Right ventricle myocardium superior (tissue), 1 donor: ENCODE results near the gene CAMK2G. TPM values are rescaled to one million over a fixed set of nuclear protein-coding genes. Genes with fewer than 3 reads are reported as not detected.
"Not testable (repeated sequence)": the region's sequence is repeated elsewhere in the genome, so short reads cannot be mapped to it uniquely, and the experiment has no call there.

Source experiments
- ATAC-seq: fragments of 200-7000 bp; cut with Tn5 transposase; one replicate; pipeline ENCODE4 v1.9.1; 2020; ENCODE audit warnings: mild to moderate bottlenecking; ENCODE audit not compliant: poor library complexity
- DNase-seq: peaks from one replicate; pipeline ENCODE4 v3.0.0-alpha.2; 2020
- intact Hi-C: fragments of 100-400 bp; cut with DNase I; formaldehyde crosslinking; loops from one replicate; pipeline ENCODE4 v1.11.2; 2022
- long read RNA-seq: library from polyadenylated mRNA; unstranded; transcript quantifications from one replicate; pipeline ENCODE4 v2.0.0, GENCODE V29; 2021
- total RNA-seq: library from RNA; stranded (reverse); fragmentation: NEBNext Ultra II Directional; extraction: Animal tissue kit (Norgen Biotek cat#: 25700); gene quantifications from one replicate; pipeline ENCODE4 v1.2.1, GENCODE V29; 2021
- donor health status: DM: no; HTN: yes; CAD: no; lungs with severe emphysema.

Gene CAMK2G
- 11.2 TPM for total RNA-seq
- long read RNA-seq, partial matches to known transcripts: 5 of 26 reads
- long read RNA-seq, other reads (novel, unspliced or antisense): 13 of 26 reads

DNA sequence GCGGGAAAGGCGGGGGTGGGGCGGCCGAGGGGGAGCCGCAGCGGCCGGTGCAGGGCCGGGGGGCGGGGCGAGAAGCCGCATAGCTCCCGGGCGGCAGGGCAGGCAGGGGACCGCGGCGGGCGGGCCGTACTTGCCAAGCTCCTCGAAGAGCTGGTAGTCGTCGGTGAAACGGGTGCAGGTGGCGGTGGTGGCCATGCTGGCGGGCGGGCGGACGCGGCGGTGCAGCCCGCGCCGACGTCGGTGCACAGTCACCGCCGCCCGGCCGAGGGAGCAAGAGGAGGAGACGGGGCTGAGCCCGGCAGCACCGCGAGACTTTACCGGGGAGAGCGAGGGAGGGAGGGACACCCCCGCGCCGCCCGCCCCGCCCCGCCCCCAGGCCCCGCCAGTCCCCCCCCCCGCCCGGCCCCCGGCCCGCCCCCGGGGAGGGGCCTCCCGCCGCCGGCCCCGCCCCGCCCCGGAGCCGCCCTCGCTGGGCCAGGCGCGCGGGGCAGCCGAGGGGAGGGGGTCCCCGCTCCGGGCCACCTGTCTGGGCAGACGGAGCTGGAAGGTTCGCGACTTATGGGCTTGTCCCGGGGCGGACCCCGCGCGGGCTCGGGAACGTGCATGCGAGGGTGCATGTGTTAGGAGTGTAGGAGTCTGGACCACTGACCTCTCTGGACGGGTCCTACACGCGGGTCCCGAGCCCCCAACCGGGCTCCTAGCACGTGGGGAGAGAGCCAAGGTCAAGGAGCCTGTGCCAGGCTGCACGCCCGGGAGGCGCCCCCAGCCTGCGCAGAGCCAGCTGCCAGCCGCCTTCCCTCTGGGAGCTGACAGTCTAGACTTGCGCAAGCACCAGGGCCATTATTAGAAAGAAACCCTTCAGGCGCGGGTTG, at the start of gene CAMK2G:
Gene CAMK2G, minus strand, starts transcription at position 289 of the 872 bp plus-strand sequence. Its CDS starts 94 bp downstream, at position 195.
- intact Hi-C loops: no loop called here
- ATAC-seq: peak; percentile 90
- peak; percentile 92 for DNase-seq

GRCh38 chr10:73922864-73923133, 48.4 kb upstream of the CAMK2G start:
- intact Hi-C loops: no loop called here

DNA sequence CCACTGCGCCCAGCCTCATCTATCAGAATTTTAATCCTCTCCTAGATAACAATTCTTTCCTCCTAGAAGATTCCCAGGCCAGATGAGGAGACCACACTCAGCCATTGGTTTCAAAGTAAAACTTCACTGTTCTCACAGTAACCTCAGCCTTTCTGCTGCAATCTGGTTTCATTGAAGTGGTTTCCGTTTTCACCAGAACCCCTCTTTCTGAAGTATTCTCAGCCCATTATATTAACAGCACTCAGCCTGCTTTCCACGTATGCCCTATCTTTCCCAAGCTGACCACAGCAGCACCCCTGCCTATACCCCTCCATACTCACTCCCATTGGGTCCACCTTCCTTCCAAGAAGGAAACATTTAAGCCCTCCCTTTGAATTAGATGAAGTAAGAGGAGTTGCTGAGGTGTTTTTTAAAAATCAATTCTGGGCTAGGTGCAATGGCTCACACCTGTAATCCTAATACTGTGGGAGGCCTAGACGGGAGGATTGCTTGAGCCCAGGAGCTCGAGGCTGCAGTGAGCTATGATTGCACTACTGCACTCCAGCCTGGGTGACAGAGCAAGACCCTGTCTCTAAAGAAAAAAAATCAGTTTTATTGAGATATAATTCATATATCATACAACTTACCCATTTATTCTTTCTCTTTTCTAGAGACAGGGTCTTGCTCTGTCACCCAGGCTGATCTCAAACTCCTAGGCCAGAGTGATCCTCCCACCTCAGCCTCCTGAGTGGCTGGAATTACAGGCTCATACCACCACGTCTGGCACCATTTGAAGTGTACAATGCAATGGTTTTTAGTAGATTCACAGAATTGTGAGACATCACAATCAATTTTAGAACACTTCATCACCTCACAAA, 47.9 kb upstream of the CAMK2G start:
- ATAC-seq (no peak), DNase-seq (no peak)
- intact Hi-C loops: no loop called here

More at GRCh38 chr10:73922864-73923133, 48.4 kb upstream of the CAMK2G start:
- ATAC-seq (no peak), DNase-seq (no peak)

- DNase-seq (peak; percentile 76), ATAC-seq (peak; percentile 90)
- intact Hi-C loops: no loop called here
Observed at GRCh38 chr10:73920089-73920488, 45.7 kb upstream of the CAMK2G start.

DNA sequence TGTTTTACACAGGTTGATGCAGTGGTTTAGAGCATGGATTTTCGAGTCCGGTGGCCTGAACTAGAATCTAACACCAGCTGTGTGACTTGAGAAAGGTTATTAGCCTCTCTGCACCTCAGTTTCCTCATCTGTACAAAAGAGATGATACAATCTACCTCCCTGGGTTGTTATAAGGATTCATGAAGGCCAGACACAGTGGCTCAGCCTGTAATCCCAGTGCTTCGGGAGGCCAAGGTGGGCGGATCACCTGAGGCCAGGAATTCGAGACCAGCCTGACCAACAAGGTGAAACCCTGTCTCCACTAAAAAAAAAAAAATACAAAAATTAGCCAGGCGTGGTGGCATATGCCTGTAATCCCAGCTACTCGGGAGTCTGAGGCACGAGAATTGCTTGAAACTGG, 45.1 kb upstream of the CAMK2G start:
- intact Hi-C loops, ATAC-seq, DNase-seq: not testable (repeated sequence)

DNA sequence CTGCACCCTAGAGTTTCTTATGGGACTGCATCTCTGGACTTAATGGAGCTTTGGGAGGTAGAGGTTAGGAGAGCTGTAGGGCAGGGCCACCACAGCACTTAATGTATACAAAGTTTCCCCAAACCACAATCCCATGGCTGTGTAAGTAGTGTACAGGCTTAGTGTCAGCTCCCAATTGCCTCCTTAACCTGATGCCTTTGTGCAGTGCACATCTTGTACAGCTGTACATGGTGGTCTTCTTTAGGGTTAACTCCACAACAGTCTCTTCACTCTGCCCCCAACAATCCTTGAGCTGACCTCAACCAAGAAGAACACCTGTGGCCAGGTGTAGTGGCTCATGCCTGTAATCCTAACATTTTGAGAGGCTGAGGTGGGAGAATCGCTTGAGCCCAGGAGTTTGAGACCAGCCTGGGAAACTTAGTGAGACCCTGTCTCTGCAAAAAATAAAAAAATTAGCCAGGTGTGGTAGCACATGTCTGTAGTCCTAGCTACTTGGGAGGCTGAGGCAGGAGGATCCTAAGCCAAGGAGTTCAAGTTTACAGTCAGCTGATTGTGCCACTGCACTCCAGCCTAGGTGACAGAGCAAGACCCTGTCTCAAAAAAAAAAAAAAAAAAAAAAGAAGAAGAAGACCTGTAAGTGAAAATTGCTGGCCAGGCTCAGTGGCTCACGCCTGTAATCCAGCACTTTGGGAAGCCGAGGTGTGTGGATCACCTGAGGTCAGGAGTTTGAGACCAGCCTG, 43.4 kb upstream of the CAMK2G start:
- intact Hi-C loops: no loop called here
- no peak for ATAC-seq
- no peak for DNase-seq

GRCh38 chr10:73916761-73917470, 42.6 kb upstream of the CAMK2G start:
- ATAC-seq (peak; percentile 36), DNase-seq (no peak)
- intact Hi-C loops: no loop called here

DNA sequence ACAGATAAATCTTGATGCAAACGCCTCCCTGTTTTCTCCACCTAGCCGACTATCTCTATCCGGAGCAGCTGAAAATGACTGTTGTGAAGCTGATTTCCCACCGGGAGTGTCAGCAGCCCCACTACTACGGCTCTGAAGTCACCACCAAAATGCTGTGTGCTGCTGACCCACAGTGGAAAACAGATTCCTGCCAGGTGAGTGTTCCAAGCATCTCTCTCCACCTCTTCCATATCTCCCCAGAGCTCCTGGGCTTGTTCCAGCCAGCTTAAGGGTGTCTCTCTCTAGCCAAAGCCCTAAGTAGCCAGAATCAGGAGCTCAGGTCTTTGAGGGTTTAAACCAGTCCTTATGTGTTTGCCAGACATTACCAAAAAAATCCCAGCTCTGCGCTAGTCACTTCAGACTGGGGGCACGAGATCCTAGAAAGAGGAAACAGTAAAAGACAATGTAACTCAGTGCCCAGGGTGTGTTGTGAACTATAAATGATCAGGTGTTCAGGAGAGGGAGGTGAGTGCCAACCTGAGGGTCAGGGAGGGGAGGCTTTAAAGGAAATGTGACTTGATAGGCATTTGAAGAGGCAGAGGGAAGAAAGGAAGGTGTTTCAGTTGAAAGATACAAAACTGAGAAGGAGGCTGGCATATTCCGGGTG, 41.0 kb upstream of the CAMK2G start:
- DNase-seq (no peak), ATAC-seq (no peak)
- intact Hi-C loops: no loop called here

- intact Hi-C loops: no loop called here
Observed at GRCh38 chr10:73914036-73914435, 39.7 kb upstream of the CAMK2G start.

GRCh38 chr10:73911553-73912004, 37.2 kb upstream of the CAMK2G start:
- no peak for DNase-seq
- intact Hi-C loops: no loop called here
- ATAC-seq: no peak

More at GRCh38 chr10:73914036-73914435, 39.7 kb upstream of the CAMK2G start:
- ATAC-seq: no peak
- DNase-seq: no peak

DNA sequence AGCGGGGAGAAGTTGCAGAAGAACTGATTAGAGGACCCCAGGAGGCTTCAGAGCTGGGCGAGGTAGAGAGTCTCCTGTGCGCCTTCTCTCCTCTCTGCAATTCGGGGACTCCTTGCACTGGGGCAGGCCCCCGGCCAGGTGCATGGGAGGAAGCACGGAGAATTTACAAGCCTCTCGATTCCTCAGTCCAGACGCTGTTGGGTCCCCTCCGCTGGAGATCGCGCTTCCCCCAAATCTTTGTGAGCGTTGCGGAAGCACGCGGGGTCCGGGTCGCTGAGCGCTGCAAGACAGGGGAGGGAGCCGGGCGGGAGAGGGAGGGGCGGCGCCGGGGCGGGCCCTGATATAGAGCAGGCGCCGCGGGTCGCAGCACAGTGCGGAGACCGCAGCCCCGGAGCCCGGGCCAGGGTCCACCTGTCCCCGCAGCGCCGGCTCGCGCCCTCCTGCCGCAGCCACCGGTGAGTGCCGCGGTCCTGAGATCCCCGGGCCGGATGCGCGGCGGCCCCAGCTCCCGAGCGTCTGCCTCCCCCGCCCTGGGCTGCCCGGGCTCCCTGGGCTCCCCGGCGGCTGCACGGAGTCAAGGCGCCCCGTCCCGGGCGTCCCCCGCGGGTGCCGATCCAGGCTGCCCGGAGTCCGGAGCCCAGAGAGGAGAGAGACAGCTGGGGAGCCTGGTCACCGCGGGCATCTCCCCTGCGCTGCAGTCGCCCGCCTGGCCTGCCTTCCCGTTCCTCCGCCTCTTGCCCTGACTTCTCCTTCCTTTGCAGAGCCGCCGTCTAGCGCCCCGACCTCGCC, 36.6 kb upstream of the CAMK2G start, which contains the start of gene PLAU:
Gene PLAU, plus strand, starts transcription at position 369 of the 789 bp plus-strand sequence. CDS start 424 bp downstream, outside the sequence.
- intact Hi-C loops: no loop called here
- ATAC-seq: peak; percentile 60
- DNase-seq: peak; percentile 81

- intact Hi-C loops: no loop called here
- ATAC-seq: no peak
- no peak for DNase-seq
Observed at GRCh38 chr10:73910401-73910763, 36.0 kb upstream of the CAMK2G start.

- intact Hi-C loops: no loop called here
- ATAC-seq: no peak
- no peak for DNase-seq
Observed at GRCh38 chr10:73909540-73910115, 35.3 kb upstream of the CAMK2G start.

GRCh38 chr10:73908853-73909539, 34.6 kb upstream of the CAMK2G start:
- ATAC-seq (peak; percentile 14), DNase-seq (no peak)
- intact Hi-C loops: no loop called here

DNA sequence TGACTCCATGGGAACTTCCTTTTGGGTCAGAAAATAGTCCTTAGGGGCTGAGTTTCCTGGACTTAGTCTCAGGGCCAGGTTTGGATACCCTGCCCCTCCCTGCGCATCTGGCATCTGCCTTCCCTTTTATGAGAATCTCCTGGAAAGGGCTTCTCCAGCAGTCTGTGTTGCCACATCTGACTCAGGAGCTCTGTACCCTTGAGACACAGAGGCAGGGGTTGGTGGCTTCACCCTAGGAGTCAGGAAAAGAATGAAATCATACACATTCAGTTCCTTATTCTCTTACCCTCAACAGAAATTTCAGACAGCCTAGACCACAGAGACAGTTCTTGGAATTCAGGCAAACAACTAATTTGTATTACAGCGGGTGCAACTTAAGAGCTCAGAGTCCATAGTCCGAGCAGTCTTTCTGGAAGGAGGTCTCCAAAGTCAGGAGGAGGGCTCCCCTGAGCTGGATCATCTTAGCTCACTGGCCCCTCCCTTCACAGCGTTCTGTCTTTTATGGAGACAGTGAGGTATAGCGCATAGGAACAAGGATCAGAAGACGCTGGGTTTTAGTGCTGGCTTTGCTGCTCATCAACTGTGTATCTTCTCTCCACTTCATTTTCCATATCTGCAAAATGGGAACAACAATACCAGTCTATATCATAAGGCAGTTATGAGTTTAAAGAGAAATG, 33.6 kb upstream of the CAMK2G start:
- DNase-seq (peak; percentile 57), ATAC-seq (peak; percentile 50)
- intact Hi-C loops: no loop called here
